OCI-LY7 (cell line): ENCODE measurements around the gene GMPR2. TPM values are rescaled to one million over a fixed set of nuclear protein-coding genes. Genes with fewer than 3 reads are reported as not detected.

Experiments used
- Bru-seq: library from RNA; stranded (reverse); fragments of 400-500 nt; gene quantifications from one replicate; lab custom pipeline; 2021; lab: Mats Ljungman, UMichigan
- BruChase-seq, 2 experiments: library from RNA; stranded (reverse); fragments of 400-500 nt; gene quantifications; one replicate each; lab custom pipeline; 2021; lab: Mats Ljungman, UMichigan
- BruUV-seq: library from RNA; stranded (reverse); fragments of 400-500 nt; replicated peaks from 2 replicates; lab custom pipeline; 2021; lab: Mats Ljungman, UMichigan
- CTCF ChIA-PET: fragments of 300-600 bp; sonication (Branson Sonifier 250); formaldehyde crosslinking; loops from one replicate; lab custom pipeline; 2022; ENCODE audit warnings: antibody characterized with exemption; ENCODE audit not compliant: unreplicated experiment; lab: Charles Lee
- POLR2A ChIA-PET: fragments of 300-600 bp; sonication (Branson Sonifier 250); formaldehyde crosslinking; loops from one replicate; lab custom pipeline; 2022; ENCODE audit warnings: antibody characterized with exemption; lab: Charles Lee
- DNase-seq: peaks from one replicate; pipeline ENCODE4 v3.0.0-alpha.2; 2015; ENCODE audit warnings: low spot score
- H2AFZ ChIP-seq: fragments of 200-600 bp; sonication (generic), shearing (Covaris generic); 2 replicates; pipeline ENCODE4 v1.6.1; 2014; ENCODE audit warnings: mild to moderate bottlenecking, antibody characterized with exemption, low read length, moderate library complexity
- H3K27ac ChIP-seq: fragments of 200-600 bp; sonication (generic); 2 replicates; pipeline ENCODE4 v1.5.1; 2014; ENCODE audit warnings: mixed run types, low read depth, mild to moderate bottlenecking, moderate library complexity, low read length, inconsistent platforms; ENCODE audit not compliant: poor library complexity, severe bottlenecking
- H3K36me3 ChIP-seq: fragments of 200-600 bp; sonication (generic); 2 replicates; pipeline ENCODE4 v1.6.1; 2014; ENCODE audit warnings: mild to moderate bottlenecking, antibody characterized with exemption, low read length, moderate library complexity, mixed read lengths; ENCODE audit not compliant: insufficient read depth
- H3K4me1 ChIP-seq: fragments of 200-600 bp; sonication (generic); 2 replicates; pipeline ENCODE4 v1.5.1; 2014; ENCODE audit warnings: mild to moderate bottlenecking, low read length; ENCODE audit not compliant: insufficient read depth, poor library complexity, severe bottlenecking
- H3K4me2 ChIP-seq: fragments of 200-600 bp; sonication (generic); 2 replicates; pipeline ENCODE4 v1.6.1; 2014; ENCODE audit warnings: mild to moderate bottlenecking, low read length
- H3K4me3 ChIP-seq: fragments of 200-600 bp; sonication (generic); 2 replicates; pipeline ENCODE4 v1.5.1; 2014; ENCODE audit warnings: mild to moderate bottlenecking, low read depth, low read length; ENCODE audit not compliant: poor library complexity, severe bottlenecking
- H3K79me2 ChIP-seq: fragments of 200-600 bp; sonication (generic); 2 replicates; pipeline ENCODE4 v1.6.1; 2016; ENCODE audit warnings: low read depth, mild to moderate bottlenecking, low read length, moderate library complexity, mixed read lengths; ENCODE audit not compliant: insufficient read depth
- H3K9me2 ChIP-seq: fragments of 200-600 bp; sonication (generic); 2 replicates; pipeline ENCODE4 v1.6.1; 2016; ENCODE audit warnings: mild to moderate bottlenecking, low read length, mixed read lengths; ENCODE audit not compliant: insufficient read depth
- H3K9me3 ChIP-seq: fragments of 200-600 bp; sonication (generic); 2 replicates; pipeline ENCODE4 v1.6.1; 2014; ENCODE audit warnings: mild to moderate bottlenecking, mixed run types, low read length, mixed read lengths
- H4K20me1 ChIP-seq: fragments of 200-600 bp; sonication (generic); 2 replicates; pipeline ENCODE4 v1.6.1; 2014; ENCODE audit warnings: mild to moderate bottlenecking, antibody characterized with exemption, low read length, moderate library complexity, mixed read lengths; ENCODE audit not compliant: insufficient read depth
- CTCF ChIP-seq: fragments of 200-600 bp; sonication (generic); conservative IDR thresholded peaks from 2 replicates; pipeline ENCODE4 v1.5.1; 2014; ENCODE audit warnings: mild to moderate bottlenecking, antibody characterized with exemption, low read length, moderate library complexity, mixed read lengths
- EZH2phosphoT487 ChIP-seq: fragments of 200-600 bp; sonication (generic); IDR thresholded peaks from 2 replicates; pipeline ENCODE4 v1.6.1; 2018; ENCODE audit warnings: low read depth, borderline replicate concordance, mild to moderate bottlenecking, mixed run types, antibody characterized with exemption, low read length, moderate library complexity, mixed read lengths
- intact Hi-C: fragments of 100-400 bp; cut with micrococcal nuclease; formaldehyde crosslinking; loops from one replicate; pipeline ENCODE4 v1.10.0; 2022; ENCODE audit not compliant: unreplicated experiment
- long read RNA-seq: library from polyadenylated mRNA; stranded (forward); transcript quantifications from one replicate; pipeline ENCODE4 v2.0.0, GENCODE V29; 2022
- total RNA-seq, 2 experiments: library from RNA; depleted of rRNA in 1 of 2; stranded (reverse); fragments of >200 nt in 1 of 2; shearing (Covaris generic) in 1 of 2; gene quantifications; 2 replicates each; pipeline ENCODE4 v1.2.3, GENCODE V29; 2014 to 2022

Gene GMPR2
- 39.4 and 51.4 TPM in 2 replicates for total RNA-seq (2014; rRNA removed; shearing (Covaris generic))
- 61.4 and 62.3 TPM in 2 replicates for total RNA-seq (2022)
- percentile 80 among the genes with signal in this experiment for Bru-seq, nascent RNA
- BruChase-seq, experiment 1, labeled RNA remaining after a 6-hour chase, result percentile 71 among the genes with signal in this experiment
- percentile 78 among the genes with signal in this experiment for BruChase-seq, experiment 2, labeled RNA remaining after a 2-hour chase
- long read RNA-seq, transcript GMPR2-202 (10 exons, 1,972 nt), result minor isoform, 7 of 48 reads
- long read RNA-seq, transcript GMPR2-223 (10 exons, 1,893 nt), result major isoform, 15 of 48 reads
- long read RNA-seq, partial matches to known transcripts, result 7 of 48 reads
- long read RNA-seq, other reads (novel, unspliced or antisense), result 14 of 48 reads

- peaks cover 50% of the 10 kb centered on the region for H3K36me3 ChIP-seq
- no peaks in the 10 kb centered on the region for H3K9me3 ChIP-seq
- peak within 1 kb of the TSS; percentile 87 for H3K4me2 ChIP-seq
- DNase-seq, result peak; percentile 23
- POLR2A ChIA-PET, result interaction anchor here (0.5 to 1.5 kb wide), 4 partner anchors 9 to 116 kb away, joined by 4 to 8 read pairs (median 4); partner anchors contain the start of genes CHMP4A and TINF2
- H3K9me2 ChIP-seq, result no peaks in the 10 kb centered on the region
- TSS peak; percentile 76 for BruUV-seq
- intact Hi-C loops, result loop anchor here (1.0 kb wide), 1 partner anchor 20 kb away; the partner anchor contains the start of gene CHMP4A
- H3K4me3 ChIP-seq, result peak within 1 kb of the TSS; percentile 84
- peaks cover 42% of the 10 kb centered on the region for H3K79me2 ChIP-seq
- CTCF ChIA-PET, result interaction anchor here (0.7 kb wide), 1 partner anchor 60 kb away, joined by 3 read pairs; no protein-coding TSS in a partner anchor
- no peaks in the 10 kb centered on the region for H4K20me1 ChIP-seq
- peak within 1 kb of the TSS; percentile 74 for H3K27ac ChIP-seq
- TF ChIP-seq CTCF (no peak), EZH2phosphoT487 (no peak)
- H2AFZ ChIP-seq, result peak within 1 kb of the TSS; percentile 94
- peaks cover 30% of the 10 kb centered on the region for H3K4me1 ChIP-seq
Measured at GRCh38 chr14:24232645-24233537, at the start of gene GMPR2. Gene GMPR2, plus strand, starts transcription at chr14:24232929. Its CDS starts 325 bp downstream, at chr14:24233254.

- H3K4me2 ChIP-seq, result no peak overlapping the region
- ChIA-PET POLR2A (no interaction called here), CTCF (no interaction called here)
- no TSS peak for BruUV-seq
- no peak overlapping the region for H2AFZ ChIP-seq
- H3K9me3 ChIP-seq, result no peaks in the 10 kb centered on the region
- TF ChIP-seq EZH2phosphoT487 (no peak), CTCF (no peak)
- H3K9me2 ChIP-seq, result no peaks in the 10 kb centered on the region
- no peak for DNase-seq
- intact Hi-C loops, result no loop called here
- H3K36me3 ChIP-seq, result peaks cover 86% of the 10 kb centered on the region
- peaks cover 11% of the 10 kb centered on the region; the same call in 1 of the 2 replicates for H3K79me2 ChIP-seq
- H3K4me1 ChIP-seq, result peaks cover 9% of the 10 kb centered on the region
- H3K27ac ChIP-seq, result no peak overlapping the region
- H3K4me3 ChIP-seq, result no peak overlapping the region
- no peaks in the 10 kb centered on the region for H4K20me1 ChIP-seq
Measured at GRCh38 chr14:24183014-24183481, 49.7 kb upstream of the GMPR2 start.
